ENCODE results near the gene PALD1.

Gene PALD1

GRCh38 chr10:70558295-70558694, 79.7 kb downstream of the PALD1 start:
- DNase-seq = no peak

GRCh38 chr10:70558871-70559810, 80.6 kb downstream of the PALD1 start:
- no peak for DNase-seq

- DNase-seq = no peak
Measured at GRCh38 chr10:70559861-70560260, 81.3 kb downstream of the PALD1 start.

GRCh38 chr10:70560511-70560941, 82.0 kb downstream of the PALD1 start:
- no peak for DNase-seq

- DNase-seq = no peak
Measured at GRCh38 chr10:70561070-70561469, 82.5 kb downstream of the PALD1 start.

- no peak for DNase-seq
Measured at GRCh38 chr10:70561558-70561957, 83.0 kb downstream of the PALD1 start.

- DNase-seq = no peak
Measured at GRCh38 chr10:70562036-70562755, 83.6 kb downstream of the PALD1 start.

GRCh38 chr10:70563230-70563629, 84.7 kb downstream of the PALD1 start:
- no peak for DNase-seq

GRCh38 chr10:70564113-70564725, 85.7 kb downstream of the PALD1 start:
- DNase-seq = no peak

GRCh38 chr10:70564901-70565351, 86.4 kb downstream of the PALD1 start:
- DNase-seq = no peak

GRCh38 chr10:70565556-70566514, 87.3 kb downstream of the PALD1 start:
- no peak for DNase-seq

- DNase-seq = no peak
Measured at GRCh38 chr10:70566515-70567290, 88.1 kb downstream of the PALD1 start.

GRCh38 chr10:70567603-70568002, 89.0 kb downstream of the PALD1 start:
- DNase-seq = no peak

GRCh38 chr10:70568113-70568512, 89.5 kb downstream of the PALD1 start:
- DNase-seq = no peak

- no peak for DNase-seq
Measured at GRCh38 chr10:70568781-70569495, 90.4 kb downstream of the PALD1 start.

- DNase-seq = no peak
Measured at GRCh38 chr10:70571236-70571635, 92.7 kb downstream of the PALD1 start.

GRCh38 chr10:70571636-70572439, 93.3 kb downstream of the PALD1 start:
- DNase-seq = no peak

GRCh38 chr10:70573599-70574506, 95.3 kb downstream of the PALD1 start:
- no peak for DNase-seq

GRCh38 chr10:70575486-70575873, 96.9 kb downstream of the PALD1 start:
- DNase-seq = peak; percentile 65

All from DMS79 treated with DMSO at 0.1 percent for 48 hours (cell line).